HG03135 (cell line): Measurements from ENCODE around the gene C9orf50.

ENCODE experiments used
- ATAC-seq: cut with Tn5 transposase; IDR thresholded peaks from one replicate; pipeline ENCODE4 v1.9.1; 2021; ENCODE audit warnings: mild to moderate bottlenecking, moderate library complexity; ENCODE audit not compliant: unreplicated experiment

C9orf50 gene

DNA sequence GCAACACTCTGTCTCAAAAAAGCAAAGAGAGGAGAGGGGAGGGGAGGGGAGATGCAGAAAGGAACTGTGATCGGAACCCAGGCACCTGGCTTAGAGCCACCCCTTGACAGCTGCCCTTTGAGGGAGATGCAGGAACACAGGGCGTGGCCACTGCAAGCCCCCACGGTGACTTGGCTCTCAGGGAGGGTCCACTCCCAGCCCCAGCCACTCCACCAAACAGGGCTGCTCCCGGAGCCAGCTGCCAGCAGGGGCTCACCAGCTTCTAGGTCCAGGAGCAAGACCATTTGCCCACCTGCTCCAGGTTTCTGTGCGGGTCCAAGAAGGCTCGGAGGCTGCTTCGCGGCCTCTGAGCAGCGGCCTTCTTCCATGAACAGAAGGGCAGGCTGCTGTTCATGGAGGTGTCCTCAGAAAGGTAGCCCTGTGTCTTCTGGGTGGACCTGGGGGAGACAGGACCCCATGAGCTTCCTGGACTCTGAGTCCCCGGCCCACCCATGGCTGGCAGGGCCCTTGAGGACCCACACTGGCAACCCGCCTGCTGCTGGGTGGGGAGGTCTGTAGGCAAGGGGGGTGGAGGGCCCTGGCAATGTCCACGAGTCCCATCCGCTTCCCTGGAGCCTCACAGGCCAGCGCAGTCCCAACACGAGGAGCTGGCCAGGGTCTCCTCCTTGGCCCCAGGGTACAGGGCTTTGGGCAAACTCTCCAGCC is 7.9 kb downstream of the C9orf50 start:
- no peak for ATAC-seq

DNA sequence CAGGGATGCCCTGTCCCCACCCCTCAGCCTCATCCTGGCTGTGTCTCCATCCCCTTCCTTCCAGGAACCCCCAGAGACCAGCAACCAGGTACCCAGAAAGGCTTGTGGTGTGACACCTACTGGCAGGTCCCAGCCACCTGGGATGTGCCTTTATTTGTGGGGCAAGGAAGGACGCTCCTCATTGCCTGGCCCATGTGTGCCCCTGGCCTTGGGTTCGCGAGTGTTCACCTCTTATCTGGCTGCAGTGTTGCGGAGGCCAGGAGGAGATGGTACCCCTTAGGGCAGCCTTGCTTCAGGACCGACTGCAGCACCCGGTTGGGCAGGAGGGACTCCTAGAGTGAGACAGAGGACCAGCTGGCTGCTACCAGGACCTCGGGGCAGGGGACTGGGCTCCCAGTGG is 8.8 kb downstream of the C9orf50 start:
- ATAC-seq, result no peak

DNA sequence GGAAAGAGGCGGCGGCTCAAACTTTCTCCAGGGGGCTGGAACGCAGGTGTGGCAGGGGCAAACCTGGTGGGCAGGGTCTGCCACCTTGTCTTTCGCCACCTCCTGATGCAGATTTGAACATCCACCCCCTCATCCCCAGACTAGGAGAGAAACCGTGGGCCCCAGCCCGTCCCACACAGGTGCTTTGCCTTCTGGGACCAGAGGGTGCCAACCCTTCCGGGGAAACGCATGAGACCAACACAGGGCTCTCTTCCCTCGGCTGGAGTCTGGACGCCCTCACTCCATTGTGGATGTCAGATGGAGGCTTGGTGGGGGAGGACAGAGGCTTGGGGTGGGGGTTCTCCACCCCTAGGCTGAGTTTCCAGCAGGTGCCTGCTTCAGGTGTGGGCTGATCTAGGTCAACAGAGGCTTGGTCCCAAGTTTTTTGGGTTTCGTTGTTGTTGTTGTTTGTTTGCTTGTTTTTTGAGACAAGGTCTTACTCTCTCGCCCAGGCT is 9.5 kb downstream of the C9orf50 start:
- ATAC-seq, result no peak

DNA sequence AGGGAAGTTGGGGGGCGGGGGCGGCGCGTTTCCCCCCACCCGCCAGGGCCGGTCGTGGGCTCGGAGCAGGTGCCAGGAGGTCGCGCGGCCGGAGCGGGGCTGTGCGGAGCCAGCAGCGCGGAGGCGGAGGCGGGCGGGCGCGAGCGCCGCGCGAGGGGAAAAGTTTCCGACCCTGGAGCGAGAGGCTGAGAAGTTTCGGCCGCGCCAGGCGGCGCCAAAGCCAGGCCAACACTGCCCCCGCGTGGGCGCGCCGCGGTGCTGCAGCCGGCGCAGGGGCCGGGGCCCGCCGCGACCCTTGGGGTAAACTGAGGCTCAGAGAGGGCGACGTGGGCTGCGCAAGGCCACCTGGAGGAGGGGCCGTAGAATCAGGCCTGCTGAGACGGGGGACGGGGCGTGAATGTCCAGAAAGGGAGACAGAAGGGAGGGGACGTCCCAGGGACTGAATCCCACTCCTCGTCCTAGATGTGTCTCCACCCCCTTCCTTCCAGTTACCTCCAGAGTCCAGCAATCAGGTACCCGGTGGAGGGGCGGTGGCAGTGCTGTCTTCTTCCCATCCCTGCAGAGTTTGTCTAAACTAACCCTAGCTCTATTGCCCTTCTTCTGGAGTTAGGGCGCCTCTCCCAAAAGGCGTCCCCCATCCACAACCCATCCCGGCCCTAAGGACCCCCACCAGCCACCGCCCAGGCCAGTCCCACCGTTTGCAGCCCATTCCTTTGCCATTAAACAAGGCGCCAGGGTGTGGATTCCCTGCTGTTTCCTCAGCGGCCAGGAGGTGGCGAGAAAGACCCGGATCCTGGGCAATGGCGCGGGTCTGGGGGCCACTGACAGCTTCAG is 10.2 kb downstream of the C9orf50 start:
- peak; percentile 52 for ATAC-seq

DNA sequence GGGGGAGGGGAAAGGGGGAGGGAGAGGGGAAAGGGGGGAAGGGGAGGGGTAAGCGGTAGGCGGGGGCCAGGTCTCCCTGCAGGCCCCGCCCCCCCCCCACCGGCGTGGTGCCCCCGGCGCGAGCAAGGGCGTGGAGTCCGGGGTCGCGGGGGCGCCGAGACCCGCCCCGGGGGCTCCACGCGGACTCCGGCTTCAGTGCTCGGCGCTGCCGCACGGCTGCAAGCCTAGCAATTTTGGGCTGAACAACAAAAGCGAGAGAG is 10.8 kb downstream of the C9orf50 start:
- no peak for ATAC-seq

DNA sequence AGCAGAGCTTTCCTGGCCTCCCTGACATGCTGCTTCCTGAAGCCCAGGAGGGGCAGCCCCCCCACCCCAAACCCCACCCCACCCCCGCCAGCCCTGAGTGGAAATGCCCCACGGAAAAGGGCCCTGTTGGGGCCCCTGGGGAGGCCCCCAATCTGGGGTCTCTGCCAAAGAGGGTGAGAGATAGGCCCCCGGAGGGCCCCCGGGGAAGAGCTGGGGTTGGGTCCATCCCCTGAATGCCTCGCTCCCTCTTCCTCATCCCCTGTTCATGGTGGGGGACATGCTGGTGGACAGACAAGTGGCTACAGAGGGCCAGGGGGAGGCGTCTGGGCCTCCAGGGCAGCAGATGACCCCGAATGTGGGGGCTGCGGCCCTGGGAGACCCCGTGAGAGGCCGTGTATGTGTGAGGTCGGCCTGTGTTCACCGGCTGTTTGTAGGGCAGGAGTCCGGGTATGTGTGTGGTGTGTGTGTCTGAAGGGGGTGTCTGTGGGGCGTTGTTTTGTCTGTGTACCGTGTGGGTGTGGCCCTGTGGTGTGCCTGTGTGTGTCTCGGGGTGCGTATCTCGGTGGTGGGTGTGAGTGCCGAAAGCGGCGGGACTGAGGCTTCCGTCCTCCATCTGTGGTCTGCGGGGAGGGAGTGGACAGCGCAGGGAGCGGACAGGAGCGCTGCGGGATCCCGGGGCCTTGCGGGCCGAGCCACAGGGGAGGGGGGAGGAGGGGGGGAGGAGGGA is 11.3 kb downstream of the C9orf50 start:
- no peak for ATAC-seq

DNA sequence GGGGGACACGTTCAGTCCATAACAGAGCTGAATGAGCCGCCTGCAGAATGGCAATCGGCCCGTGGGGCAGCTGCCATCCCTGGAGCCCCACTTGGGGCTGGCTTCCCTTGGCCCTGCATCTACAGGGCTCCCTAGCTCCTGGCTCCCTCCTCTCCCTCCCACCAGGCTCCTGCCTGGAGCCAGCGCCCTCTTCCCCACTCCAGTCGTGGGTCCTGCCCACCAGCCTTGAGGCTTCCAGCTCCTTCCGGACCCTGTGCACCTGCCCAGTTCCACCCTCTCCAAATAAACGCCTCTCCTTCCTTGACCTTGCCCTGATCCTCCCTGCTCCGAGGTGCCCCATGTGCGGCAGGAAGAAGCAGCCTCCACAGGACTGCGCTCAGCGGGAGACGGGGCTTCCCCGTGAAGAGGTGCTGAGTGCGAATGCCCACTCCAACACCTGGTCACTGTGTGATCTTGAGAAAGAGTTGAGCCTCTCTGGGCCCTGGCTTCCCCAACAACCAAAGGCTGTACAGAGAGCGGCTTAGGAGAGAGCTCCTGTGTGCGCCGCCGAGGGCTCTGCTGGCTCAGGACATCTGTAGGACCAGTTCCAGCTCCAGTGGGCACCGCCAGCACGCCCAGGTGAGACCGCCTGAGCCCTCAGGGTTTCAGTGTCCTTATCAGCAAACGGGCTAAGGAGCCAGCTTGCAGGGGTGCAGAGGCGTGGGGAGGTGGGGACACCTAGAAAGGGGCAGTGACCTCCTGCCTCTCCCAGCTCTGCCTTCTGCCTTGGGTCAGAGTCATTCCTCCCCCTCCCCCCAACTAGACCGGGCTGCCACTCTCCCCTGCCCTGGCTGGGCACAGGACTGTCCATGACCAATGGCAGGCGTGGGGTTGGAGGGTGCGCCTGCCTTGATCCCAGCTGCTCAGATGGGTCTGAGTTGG is 12.1 kb downstream of the C9orf50 start:
- no peak for ATAC-seq

DNA sequence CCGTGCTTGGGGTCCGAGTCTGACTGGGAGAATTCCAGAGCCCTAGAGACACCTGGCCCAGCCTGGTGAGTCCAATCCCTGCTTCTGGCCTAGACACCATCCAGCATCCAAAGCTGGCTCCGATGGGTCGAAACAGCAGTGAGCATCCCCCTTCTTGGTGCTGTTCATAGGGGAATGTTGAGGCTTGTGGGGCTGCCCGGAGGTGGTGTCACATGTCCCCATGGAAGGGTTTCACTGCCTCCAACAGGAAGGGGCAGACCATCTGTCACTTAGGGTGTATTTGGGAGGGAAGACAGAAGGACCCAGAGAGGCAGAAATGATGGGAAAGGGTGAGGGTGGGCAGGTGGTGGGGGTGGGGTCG is 13.9 kb downstream of the C9orf50 start:
- ATAC-seq, result no peak

DNA sequence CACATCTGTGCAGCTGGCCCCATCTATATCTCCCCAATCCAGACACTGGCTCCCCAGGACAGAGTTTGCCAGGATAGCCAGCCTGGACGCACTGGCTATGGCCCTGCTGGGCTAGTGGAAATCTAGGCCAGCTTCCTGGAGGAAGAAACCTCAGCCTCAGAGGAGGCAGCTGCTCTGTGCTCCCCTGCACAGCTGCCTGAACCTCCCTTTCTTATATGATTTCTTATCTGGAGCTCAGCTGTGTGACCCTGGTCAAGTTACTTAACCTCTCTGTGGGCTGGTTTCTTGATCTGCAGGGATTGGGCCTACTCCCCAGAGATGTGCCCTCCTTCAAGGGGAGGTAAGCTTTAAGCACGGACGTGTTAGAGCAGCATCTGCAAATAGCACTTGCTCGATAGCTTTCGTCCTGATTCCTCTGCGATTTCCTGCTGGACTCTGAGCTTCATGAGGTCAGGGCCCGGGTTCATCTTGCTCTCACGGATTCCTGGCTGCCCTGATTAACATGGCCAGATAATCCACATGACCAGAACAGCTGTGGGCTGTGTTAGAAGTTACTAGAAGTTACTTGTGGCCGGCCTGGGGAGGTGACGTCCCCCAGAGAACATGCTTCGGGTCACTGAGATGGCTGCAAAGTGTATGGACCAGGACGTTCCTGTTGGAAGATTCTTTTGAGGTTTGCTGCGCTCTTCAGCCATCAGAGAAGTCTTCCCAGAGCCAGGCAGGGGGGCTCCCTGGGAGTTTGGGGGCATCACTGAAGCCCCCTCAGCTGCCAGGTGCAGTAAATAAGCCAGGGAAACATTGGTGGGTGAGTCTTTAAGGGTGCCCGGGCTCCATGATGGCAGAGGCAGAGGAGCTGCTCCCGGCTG is 14.5 kb downstream of the C9orf50 start:
- no peak for ATAC-seq

DNA sequence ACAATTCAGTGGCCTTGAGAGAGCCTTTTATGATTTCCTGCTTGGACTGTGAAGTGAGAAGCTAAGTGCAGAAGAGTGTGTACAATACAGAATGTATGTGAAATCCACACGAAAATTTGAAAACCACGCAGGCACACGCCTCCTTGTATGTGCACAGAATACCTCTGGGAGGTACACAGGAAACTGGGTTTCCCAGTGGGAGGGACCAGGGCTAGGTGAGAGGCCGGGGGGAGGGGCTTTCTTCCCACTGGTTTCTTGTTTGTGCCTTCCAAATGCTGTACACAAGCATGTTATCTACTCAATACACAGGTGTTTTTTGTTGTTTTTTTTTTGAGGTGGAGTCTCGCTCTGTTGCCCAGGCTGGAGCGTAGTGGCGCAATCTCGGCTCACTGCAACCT is 16.1 kb downstream of the C9orf50 start:
- ATAC-seq, result no peak

DNA sequence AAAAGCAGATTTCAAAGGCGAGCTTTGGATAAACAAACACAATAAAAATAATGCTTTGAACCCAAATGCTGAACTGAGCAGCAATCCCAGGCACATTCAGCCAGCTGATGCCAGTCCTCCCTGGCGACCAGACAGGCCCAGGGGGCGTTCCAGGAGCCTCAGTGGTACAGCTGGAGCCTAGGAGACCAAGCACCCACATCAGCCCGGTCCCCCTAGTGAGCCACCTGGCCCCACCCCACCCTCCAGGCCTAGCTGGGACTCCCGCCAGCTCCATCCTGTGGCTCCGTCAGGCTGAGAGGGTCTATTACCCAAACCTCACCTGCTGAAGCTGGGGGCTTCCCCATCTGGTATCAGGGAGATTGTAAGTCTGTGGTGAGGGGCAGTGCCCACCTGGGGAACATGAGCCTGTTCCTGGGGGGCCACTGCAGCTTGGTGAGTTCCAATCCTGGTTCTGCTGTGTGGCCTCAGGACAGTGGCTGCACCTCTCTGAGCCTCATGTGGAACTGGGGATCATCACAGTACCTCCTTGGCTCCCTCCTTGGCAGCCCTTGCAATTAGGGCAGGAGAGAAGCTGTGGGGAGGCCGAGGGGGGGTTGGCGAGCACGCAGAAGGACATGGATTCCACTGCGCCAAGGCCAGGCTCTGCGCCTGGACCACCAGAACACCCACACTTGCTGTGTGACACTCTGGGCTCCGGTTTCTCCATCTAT is 16.7 kb downstream of the C9orf50 start:
- no peak for ATAC-seq

DNA sequence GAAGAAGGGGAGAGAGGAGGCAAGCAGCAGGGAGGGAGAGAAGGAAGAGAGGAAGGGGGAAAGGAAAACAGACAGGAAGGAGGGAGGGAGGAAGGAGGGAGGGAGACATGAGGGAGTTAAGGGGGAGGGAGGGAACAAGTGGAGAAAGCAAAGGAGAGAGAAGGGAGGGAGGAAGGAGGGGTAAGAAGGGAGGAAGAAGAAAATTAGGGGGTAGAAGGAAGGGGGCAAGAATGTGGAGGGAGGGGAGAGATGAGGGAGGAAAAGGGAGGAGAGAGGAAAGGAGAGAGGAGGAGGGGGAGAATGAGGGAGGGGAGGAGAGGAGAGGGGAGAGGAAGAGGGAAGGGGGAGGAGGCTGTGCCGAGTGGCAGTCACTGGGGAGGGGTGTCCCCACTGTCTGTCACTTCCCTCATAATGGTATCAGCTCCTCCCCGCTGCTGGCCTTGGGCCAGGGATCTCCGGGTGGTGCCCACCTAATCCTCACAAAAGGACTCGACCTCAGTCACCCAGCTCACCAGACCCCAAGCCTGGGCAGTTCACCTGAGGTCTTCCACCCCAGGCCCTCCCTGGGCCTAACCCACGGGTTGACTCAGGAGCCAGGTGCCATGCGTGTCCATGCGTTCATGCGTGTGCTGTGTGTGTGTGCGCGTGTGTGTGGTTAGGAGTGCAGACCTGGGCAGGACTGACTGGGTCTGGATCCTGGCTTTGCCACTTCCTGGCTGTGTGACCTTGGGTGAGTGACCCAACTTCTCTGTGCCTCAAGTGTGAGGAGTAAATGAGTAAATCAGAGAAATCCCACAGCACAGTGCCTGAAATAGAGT is 18.1 kb downstream of the C9orf50 start:
- ATAC-seq, result no peak

DNA sequence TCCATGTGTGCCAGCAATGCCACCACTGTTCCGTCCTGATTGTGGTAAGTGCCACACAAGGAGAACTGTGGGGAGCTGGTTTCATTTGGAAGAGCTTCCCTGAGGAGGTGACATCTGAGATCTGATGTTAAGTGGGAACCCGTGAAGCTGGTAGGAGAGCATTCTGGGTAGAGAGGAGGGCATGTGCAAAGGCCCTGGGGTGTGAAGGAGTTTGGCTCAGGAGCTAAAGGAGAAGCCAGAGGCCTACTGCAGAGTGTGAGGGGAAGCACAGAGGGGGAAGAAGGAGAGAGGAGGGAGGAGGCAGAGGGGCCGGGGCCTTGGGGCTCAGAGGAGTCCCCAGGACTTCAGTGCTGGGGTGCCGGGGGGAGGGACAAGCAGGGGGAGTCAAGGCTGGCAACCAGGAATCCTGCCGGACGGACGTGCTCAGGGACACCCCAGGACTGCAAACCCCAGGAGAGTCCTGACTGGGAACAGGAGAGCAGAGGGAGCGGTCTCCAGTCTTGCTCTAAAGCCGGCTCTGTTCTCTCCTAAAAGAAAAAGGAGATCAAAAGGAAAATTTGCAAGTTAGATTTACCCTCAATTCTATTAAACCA is 19.7 kb downstream of the C9orf50 start:
- no peak for ATAC-seq

DNA sequence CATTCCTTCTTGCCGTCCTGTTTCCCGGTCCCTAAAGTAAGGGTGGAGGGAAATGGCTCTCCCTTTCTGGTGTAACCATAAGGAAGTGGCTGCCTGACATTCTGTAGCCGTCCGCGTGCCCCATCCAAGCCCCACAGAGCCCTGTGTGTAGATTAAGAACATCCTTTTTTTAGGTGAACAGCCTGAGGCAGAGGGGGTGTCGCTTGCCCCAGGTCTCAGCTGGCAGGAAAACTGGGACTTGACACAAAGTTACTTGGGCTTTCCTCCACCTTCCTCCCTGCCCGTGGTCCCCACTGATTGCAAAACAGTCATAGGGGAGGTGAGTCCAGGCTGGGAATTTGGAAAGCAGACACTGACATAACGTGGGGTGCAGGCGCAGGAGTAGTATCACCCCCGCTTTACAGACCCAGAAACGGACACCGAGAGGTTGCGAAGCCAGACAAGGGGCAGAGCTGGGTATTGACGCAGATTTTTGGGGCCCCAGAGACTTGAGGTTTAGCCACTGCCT is 22.8 kb downstream of the C9orf50 start:
- ATAC-seq, result no peak

DNA sequence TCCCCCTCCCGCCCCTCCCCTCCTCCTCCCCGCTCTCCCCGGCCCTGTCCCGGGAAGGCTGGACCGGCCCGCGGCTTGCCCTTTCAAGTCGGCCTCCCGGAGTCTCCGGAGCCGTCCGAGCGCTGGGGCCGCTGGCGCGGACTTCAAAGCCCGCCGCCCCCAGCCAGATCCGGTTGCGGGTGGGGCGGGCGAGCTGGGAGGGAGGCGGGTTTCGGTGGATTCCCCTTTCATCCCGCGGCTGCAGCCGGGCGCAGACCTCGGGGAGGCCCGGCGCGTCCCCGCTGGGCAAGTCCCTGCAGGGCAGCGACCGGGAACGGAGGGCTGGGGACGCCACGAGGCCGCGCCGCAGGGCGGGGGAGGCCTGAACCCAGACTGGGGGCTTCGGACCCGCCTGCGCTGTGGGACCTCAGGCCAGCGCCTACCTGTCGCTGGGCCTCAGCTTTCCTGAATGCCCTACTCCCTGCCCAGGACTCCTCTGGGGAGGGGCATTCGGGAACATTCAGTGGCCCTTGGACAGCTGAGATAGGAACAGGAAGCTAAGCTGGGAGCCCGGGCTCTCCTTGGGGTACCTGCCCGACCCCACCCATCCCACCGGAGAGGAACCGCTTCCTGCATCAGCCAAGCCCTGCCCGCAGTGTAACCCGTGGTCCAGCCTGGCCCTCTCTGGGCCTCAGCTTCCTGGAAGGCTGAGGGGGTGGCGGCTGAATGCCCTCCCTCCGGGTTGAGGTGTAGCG is 23.4 kb downstream of the C9orf50 start:
- ATAC-seq, result no peak

DNA sequence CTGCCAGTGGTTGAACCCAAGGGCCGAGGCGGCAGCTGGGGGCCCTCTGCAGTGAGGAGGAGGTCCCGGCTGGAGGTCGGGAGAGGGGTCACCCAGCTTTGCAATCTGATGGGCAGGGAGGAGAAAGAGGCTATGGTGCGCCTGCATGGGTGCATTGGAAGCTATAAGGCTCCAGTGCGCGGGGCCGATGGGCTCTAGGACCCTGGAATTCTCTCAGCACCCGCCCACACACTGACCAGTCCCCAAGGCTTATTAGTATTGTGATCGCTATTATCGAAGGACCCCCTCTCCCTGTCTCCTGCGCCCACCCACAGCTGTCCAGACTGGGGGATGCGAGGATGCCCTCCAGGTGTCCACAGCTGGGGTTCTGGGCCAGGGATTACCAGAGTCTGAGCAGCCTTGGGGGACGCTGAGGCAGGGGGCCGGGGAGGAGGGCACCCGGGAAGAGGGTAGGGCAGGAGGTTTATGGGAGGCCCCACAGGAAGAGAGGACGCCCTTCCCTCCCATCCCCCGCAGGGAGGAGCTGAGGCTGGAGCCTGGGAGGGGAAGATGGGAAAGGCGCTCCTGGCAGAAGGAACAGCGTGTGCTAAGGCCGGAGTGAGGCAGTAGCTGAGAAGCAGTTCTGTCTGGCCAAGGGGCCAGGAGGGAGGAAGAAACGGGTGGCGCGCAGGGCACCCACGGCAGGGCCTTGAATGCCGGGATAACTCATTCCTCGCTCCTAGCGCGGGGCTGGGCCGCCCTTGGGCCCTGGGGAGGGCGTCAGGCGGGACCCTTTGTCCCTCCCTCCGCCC is 24.2 kb downstream of the C9orf50 start:
- no peak for ATAC-seq
